Suppressor macrophage treated with lipopolysaccharide for 1 hour (primary cell): ENCODE data around the gene CACNG4.

Experiments used
- DNase-seq, 3 donors: peaks; one replicate each; pipeline ENCODE4 v3.0.0-alpha.2; 2020 to 2022

CACNG4 gene

DNA sequence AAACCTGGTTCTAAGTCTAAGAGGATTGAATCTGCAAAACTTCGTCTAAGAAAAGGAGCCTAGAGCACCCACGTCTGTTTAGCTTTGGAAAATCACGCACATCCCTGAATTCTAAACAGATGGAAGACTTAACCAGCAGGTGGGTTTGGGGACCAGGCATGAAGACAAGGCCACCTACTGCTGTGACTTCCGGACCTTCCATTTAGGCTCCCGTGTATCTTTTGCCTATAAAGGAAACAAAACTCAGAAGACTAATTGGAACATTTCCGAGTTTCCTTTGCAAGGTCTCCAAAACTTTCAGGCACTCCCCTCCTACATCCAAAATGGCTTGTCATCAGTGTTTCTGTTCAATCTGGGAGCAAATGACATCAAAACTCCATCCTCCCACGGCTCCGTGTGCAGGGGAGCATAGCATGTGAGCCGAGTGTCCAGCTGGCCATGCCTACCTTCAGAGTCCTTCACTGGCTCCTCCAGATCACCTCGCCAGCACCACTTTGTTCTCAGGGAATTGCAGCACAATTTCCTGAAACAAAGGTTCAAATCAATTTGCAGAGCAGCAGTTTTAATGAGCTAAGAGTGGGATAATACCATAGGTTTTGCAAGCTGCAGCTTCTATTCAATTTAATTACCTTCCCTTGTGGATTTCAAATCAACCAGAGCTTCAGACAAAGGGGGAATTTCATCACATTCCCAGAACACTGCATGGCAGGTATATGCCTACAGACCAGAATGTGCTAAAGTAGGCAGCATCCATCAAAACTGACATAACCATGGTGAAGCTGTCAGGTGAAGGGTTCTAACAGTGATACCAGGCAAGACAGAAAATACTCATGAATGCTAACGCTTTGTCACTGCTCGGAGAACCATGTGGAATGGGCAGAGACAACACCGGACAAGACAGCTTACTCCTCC lies 103.3 kb downstream of the CACNG4 start:
- no peak for DNase-seq

GRCh38 chr17:67068999-67069398 lies 104.5 kb downstream of the CACNG4 start:
- no peak for DNase-seq

- DNase-seq = no peak
Observed at GRCh38 chr17:67069603-67070136, 105.2 kb downstream of the CACNG4 start.

- DNase-seq = no peak
Observed at GRCh38 chr17:67071595-67071994, 107.1 kb downstream of the CACNG4 start.

- DNase-seq = no peak
Observed at GRCh38 chr17:67072885-67073284, 108.4 kb downstream of the CACNG4 start.

DNA sequence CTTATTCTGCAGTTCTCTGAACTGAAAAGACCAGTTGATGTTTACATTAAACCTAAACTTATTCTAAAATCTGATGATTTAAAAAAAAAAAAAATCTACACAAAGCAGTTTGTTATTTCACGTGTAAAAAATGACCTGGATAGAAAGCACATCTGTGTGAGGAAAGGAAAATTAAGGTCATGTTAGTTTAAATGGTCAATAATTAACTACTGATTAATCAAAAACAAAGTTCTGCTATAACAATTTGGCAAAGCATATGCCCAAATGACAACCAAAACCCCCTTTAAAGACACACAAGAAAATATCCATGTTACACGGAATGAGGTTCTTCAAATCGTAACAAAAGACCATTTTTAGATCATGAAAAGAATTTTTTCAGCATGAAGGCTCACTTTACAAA lies 110.3 kb downstream of the CACNG4 start:
- DNase-seq = no peak

- DNase-seq = no peak
Observed at GRCh38 chr17:67076290-67076689, 111.8 kb downstream of the CACNG4 start.

DNA sequence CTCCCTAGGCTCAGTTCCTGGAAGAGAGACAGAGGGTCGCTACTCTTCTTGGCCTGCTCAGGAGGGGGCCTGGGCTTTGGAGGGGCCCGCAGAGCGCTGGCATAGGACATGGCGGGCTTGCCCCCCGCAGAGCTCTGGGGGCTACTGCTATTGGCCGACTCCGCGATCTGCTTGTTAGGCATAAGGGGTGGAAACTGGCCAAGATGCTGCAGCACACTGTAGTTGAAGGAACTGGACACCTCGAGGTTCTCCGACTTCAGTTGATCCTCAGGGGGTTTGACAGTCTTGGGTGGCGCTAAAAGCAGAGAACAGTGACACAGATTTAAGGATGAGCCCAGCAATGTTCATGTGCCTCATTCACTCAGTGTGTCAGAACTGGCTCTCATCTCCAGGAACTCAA lies 113.8 kb downstream of the CACNG4 start:
- DNase-seq = no peak

- no peak for DNase-seq
Observed at GRCh38 chr17:67079491-67079890, 115.0 kb downstream of the CACNG4 start.

DNA sequence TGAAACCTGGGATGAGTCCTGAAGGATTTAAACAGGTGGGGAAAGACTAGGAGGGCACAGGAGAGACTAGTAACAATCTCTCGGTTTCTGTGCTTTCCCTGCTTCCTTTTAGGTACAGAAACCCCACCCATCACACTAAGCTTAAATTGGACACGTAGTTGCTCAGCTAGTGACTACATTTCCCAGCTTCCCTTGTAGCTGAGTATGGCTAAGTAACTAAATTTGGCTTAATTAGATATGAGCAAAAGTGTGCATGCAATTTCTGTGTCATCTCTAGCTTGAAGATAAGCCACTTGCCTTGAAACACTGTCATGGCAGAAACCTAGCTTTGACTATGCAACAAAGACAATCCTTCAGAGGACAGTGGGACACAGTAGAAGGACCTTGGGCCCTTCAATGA lies 116.3 kb downstream of the CACNG4 start:
- no peak for DNase-seq

- DNase-seq = no peak
Observed at GRCh38 chr17:67082107-67082506, 117.6 kb downstream of the CACNG4 start.
